NCI-H2171 treated with DMSO at 0.1 percent for 48 hours (cell line): ENCODE measurements around the gene STAC2.
"Not testable (repeated sequence)": the region's sequence is repeated elsewhere in the genome, so short reads cannot be mapped to it uniquely, and the experiment has no call there.

Experiments
- DNase-seq: peaks from one replicate; lab custom pipeline; 2025; lab: John Stamatoyannopoulos, UW

Gene STAC2, protein sequence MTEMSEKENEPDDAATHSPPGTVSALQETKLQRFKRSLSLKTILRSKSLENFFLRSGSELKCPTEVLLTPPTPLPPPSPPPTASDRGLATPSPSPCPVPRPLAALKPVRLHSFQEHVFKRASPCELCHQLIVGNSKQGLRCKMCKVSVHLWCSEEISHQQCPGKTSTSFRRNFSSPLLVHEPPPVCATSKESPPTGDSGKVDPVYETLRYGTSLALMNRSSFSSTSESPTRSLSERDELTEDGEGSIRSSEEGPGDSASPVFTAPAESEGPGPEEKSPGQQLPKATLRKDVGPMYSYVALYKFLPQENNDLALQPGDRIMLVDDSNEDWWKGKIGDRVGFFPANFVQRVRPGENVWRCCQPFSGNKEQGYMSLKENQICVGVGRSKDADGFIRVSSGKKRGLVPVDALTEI

GRCh38 chr17:39225308-39225958 is at the start of gene STAC2:
STAC2 (minus strand) TSS chr17:39225945; CDS start chr17:39225502, 443 bp downstream.
- no peak for DNase-seq

GRCh38 chr17:39271546-39271945 is 45.8 kb upstream of the STAC2 start:
- no peak for DNase-seq

DNA sequence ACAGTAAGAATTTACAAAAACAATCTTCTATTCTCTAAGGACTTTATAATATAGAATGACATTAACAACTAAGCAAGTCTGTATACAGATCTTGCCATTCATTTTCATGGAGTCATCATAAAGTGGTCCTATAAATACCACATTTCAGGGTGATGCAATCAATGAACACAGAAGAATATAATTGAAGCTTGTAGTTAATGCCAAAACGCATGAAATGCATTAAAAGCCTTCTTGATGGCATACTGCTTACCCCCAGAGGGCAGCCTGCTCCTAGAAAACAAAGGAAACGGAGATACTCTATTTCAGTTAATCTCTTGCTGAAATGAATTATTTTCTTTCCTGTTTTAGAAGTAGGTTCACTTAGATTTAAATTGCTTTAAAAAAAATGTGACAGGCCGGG is 45.2 kb upstream of the STAC2 start:
- DNase-seq = peak; percentile 4

- no peak for DNase-seq
These were observed 38.4 kb upstream of the STAC2 start for GRCh38 chr17:39264119-39264518.

GRCh38 chr17:39261286-39261685 is 35.5 kb upstream of the STAC2 start:
- DNase-seq = no peak

GRCh38 chr17:39252788-39253460 is 27.2 kb upstream of the STAC2 start:
- no peak for DNase-seq

DNA sequence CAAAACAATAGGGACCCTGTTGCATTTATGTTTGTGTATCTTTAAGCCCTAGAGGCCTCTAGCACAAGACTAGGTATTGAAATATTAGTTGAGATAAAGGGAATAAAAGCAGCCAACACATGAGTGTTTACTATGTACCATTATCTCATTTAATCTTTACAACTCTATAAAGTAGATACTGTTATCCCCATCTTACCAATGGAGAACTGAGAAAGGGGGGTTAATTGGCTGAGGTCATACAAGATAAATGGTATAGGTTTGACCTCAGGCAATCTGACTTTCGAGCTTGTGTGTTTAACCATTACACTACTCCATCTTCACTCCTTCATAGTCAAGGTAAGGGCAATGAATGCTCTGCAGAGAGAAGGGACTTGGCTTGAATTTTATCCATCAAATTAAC is 26.3 kb upstream of the STAC2 start:
- no peak for DNase-seq

DNA sequence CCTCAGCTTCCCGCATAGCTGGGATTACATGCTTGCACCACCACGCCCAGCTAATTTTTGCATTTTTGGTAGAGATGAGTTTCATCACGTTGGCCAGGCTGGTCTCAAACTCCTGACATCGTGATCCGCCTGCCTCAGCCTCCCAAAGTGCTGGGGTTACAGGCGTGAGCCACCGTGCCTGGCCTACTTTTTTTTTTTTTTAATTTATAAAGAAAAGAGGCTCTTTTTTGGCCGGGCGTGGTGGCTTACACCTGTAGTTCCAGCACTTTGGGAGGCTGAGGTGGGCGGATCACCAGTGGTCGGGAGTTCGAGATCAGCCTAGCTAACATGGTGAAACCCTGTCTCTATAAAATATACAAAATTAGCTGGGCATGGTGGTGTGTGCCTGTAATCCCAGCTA is 24.3 kb upstream of the STAC2 start:
- DNase-seq = not testable (repeated sequence)

GRCh38 chr17:39246274-39246673 is 20.5 kb upstream of the STAC2 start:
- no peak for DNase-seq

DNA sequence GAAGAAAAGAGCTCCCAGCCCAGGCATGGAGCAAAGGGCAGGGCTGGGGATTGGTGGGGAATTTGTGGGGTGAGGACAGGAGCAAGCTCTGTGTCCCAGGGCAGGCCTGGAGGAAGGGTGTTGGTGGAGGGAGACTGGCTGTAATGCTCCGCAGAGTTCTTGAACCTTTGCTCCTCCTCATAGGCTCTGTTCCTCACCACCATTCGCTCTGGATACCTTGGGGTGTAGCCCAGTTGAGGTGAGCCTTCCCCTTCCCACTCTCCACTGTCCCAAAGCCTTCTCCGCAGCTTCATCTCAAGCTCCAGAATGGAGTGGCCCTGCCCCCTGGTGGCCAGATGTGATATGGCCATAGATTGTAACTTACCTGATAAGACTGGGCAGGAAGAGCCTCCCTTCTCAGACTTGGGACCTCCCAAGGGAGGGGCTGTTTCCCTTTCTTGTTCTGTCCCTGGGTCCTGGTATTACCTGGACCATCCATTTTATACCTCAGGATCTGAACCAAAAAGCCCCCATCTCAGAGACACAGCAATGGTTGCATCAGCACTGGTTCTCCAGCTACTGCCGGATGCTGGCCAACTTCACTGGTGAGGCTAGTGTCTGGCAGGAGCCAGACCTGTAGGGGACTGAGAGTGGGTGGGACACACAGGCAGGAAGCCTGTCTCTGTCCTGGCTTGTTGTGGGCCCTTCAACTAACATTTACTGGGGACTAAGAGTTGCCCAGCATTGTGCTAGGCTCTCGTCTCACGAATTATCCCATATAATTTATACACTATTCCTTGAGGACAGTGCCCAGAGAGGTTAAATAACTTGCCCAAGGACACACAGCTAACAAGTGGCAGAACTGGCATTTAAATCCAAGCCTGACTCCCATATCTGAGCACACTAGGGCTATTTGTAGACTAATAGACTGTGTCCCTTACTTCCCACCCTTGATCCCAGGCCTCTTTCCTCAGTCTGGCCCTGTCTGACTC is 19.1 kb upstream of the STAC2 start:
- DNase-seq = peak; percentile 83

- DNase-seq = peak; percentile 30
These were observed 18.4 kb upstream of the STAC2 start for GRCh38 chr17:39244016-39244599.

- DNase-seq = no peak
These were observed 17.4 kb upstream of the STAC2 start for GRCh38 chr17:39243155-39243554.

DNA sequence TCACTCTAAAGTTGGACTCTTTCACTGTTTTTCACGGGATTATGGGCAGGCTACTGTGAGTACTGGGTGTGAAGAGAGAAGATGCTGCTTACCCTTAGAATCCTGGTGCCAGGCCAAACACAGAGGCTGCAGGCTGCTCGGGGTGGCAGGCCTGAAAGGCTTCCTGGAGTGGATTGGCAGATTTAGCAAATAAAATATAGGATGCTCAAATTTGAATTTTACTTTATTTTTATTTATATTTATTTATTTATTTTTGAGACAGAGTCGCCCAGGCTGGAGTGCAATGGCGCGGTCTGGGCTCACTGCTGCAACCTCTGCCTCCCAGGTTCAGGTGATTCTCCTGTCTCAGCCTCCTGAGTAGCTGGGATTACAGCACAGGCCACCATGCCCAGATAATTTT is 14.9 kb upstream of the STAC2 start:
- DNase-seq = no peak

GRCh38 chr17:39239640-39240314 is 14.0 kb upstream of the STAC2 start:
- peak; percentile 49 for DNase-seq

DNA sequence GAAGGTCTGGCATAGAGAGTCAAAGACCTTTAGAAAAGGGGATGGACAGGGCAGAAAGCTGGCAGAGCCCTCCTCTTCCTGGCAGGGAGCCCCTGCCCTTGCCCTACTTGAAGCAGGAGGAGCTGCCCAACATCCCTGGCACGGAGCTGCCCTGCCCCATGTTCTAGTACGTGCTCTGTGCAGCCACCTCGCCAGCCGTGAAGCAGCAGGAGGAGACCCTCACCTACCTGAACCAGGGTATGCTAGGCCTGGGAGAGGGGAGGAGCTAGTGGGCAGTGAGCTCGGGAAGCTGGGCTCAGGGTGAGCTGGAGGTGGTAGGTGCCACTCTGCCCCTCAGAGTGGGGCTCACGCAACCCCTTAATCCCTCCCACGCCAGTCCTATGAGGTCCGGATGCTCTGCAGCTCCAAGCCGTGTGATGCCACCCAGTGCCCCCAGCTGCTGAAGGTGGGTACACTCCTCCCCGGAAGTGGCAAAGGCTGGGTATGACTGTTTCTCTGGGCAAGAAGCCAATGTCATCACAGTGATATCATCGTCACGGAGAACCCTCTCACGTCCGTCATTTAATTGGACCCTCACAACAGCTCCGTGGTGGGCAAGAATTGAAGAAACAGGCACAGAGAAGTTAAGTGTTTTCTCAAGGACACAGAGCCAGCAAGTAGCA is 12.7 kb upstream of the STAC2 start:
- peak; percentile 13 for DNase-seq

- no peak for DNase-seq
These were observed 11.8 kb upstream of the STAC2 start for GRCh38 chr17:39237586-39237985.

DNA sequence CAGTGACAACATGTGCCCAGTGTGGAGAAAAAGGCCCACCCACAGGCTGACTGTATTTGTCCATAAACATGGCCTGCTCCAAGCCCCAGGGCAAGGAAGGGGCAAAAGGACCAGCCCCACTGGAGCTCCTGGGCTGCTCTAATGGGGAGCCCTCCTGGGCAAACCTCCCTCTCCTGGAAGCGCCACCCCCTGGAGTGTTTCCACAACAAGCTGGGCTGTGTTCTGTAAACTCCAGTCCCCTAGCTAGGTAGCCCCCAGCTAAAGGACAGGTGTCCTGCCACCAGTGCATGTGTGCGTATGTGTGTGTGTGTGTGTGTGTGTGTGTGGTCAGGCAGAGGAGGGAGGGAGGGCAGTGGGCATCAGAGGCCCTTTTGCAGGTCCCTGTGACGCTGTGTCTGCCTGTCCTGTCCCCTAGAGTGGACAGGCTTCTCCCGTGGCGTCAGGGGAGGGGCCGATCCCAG is 11.3 kb upstream of the STAC2 start:
- DNase-seq = no peak

DNA sequence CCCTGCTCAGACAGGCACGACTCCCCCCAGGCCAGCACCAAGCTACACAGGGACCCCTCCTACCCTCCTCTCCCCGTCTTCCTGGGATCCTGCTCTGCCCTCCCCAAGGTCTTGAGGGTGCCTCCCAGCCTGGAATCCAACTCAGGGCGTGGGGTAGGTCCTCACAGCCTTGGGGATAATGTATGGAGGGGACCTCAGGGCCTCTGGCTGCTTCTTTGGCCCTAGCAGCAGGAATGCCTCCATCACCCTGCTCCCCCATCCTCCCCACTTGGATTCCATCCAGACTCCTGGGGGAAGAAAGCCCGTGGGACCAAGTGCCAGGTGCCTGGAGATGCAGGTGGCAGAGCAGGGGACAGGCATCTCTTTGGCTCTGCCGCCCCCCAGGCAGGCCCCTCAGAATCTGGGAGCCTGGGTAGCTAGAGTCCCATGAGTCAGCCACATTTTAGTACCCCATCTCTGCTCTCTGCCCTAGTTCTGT is 10.7 kb upstream of the STAC2 start:
- peak; percentile 78 for DNase-seq

GRCh38 chr17:39235555-39236449 is 10.1 kb upstream of the STAC2 start:
- peak; percentile 100 for DNase-seq
